ENCODE measurements around the gene SGCE.
A peak's percentile ranks its signal among the peaks of the same experiment; 100 is the strongest.

Gene SGCE

DNA sequence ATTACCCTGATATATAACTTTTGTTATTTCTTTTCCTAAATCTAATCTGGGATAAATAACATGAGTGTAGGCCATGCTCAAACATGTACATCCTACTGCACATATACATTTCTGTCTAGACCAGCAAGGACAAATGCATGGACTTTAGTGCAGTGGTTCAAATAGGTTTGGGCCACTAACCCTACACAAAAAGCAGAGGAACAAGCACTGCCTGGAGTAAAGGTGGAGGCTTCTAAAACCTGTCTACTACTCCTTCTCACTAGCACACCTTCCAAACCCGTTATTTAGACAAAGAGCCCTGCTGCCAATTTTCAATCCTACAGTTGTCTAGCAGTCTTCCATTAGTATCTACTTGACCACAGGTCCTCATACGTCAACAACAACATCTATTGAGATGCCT is 34.8 kb downstream of the SGCE start:
- DNase-seq: no peak

DNA sequence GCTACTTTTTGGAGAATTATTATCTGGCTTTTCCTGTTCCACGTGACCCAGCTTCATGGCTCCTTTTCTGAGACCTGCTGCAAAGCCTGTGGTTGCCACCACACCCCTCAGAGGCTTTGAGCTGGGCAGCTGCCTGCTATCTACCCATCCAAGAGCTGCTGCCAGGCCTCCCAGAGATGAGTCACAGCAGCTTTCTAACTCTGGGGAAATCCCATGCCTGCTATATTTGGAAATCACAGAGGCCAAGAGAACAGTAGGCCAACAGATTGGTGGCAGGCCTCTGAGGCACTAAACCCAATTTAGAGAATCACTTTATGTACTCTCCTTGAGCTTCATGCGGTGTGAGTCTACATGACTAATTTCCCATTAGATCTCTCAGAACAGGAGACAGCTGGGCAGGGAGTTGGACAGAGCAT is 35.2 kb downstream of the SGCE start:
- DNase-seq: peak; percentile 95

DNA sequence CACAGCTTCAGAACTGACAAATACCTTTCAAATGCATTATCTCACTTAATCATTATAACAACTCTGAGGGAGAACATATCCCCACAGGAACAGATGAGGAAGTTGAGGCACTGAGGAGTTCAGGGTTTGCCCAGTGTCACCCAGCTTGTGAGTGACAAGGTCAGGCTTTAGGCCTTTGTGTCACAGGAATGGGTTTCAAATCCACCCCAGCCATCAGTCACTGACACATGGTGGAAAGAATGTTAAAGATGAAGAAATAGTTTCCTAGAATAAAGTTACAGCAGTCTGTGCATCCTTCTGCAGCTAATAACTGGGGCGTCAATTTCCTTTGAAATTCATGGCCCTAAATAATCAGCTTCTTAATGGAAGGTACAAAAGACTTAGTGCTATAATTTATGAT is 37.8 kb downstream of the SGCE start:
- peak; percentile 11 for DNase-seq

DNA sequence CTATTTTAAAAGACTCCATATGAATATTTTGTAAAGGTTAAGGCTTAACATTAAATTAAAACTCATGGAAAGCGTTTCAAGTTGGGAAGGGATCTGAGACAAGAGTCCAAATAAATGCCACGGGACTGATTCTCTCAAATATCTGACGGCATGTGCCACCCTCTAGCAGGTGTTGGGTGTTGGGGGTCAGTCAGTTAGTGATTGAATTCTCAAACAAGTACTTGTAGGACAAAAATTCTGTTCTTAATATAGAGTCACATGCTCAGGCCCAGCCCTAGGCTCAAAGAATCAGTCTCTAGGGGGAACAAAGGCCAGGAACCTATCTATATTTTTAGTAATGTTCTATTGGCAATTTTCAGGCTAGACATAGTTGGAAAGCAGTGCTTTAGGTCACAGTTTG is 39.1 kb downstream of the SGCE start:
- DNase-seq: no peak

DNA sequence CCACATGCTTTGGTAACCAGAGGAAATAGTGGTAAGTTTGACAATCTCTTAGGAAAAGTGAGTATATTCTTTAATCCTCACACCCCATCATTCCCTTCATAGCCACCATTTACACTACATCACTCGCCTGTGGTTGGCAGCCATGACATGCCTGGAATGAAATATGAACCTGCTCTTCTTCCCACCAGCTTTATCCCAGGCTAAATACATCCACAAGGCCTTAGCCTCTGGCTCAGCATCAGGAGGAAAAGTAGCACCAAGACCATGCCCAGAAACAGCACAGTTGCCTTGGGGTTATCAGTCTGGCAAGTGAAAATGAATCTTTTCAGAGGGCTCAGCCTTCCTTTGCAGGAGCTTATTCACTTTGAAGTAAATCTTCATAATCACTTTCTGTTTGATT is 40.3 kb downstream of the SGCE start:
- no peak for DNase-seq

DNA sequence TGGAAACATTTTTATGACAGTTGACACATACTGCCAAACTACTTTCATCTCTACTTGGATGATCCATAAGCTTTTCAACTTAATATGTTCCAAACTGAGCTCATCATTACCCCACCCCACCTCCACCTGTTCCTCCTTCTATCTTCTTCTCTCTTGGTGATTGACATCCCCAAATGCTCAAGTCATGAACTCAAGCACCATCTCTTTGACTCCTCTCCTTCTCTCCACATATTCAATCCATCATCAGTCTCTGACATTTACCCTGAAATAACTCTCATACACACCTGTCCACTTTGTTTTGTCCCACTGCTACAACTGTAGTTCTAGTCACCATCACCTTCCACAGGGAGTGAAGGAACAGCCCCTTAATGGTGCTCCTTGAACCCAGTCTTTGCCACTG is 43.3 kb downstream of the SGCE start:
- DNase-seq: no peak

DNA sequence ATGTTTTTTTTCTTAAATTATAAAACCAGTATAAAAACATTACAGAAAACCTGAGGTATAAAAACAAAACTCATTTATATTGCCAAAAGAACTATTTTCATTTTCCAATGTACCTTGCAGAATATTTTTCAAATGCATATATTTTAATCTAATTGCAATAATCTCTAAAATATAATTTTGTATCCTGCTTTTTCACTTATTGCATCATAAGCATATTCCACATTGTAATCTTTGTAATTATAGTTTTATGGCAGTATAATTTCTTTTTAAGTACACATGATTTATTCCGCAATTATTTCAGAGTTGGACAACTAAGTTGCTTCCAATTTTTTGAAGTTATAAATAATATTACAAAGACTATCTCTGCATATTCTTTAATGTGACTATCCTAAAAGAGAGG is 43.7 kb downstream of the SGCE start:
- no peak for DNase-seq

DNA sequence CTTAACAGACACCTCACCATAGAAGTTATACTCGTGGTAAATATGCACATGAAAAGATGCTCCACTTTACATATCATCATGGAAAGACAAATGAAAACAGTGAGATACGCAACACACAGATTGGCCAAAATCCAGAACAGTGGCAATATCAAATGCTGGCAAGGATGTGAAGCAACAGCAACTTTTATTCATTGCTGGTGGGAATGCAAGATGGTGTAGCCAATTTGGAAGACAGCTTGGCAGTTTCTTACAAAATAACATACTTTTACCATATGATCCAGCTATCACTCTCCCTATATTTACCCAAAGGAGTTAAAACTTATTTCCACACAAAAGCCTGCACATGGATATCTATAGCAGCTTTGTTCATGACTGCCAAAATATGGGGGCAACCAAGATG is 46.4 kb downstream of the SGCE start:
- DNase-seq: no peak

DNA sequence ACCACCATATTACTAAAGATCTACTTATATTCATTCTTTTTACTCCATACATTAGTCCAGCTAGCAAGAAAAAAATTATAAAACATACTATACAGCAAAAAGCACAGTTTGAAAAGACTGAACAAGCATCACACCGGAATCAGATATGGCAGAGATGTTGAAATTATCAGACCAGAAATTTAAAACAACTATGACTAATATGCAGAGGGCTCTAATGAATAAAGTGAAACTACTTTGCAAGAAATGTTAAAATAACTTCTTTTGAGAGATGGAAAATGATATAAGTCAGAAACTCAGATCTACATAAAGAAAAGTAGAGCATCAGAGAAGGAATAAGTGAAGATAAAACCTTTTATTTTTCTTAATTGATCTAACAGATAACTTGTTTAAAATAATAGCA is 50.9 kb downstream of the SGCE start:
- DNase-seq: no peak

DNA sequence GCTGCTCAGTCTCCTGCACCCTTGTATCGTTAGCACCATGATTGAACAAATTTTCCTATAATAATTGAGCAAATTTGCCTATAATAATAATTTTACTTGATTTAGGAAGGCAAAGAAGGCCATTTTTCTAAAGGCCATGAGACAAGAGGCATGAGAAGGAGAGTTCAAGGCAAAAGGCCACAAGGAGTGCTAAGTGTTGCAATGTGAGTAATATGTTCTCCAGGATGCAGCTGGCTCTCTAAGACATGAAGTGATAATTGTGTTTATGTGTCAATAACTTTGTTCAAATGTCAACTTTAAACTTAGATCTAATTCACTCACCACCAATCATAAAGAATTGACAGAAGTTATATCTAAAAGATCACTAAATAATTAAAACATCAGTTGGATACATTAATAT is 53.8 kb downstream of the SGCE start:
- no peak for DNase-seq

DNA sequence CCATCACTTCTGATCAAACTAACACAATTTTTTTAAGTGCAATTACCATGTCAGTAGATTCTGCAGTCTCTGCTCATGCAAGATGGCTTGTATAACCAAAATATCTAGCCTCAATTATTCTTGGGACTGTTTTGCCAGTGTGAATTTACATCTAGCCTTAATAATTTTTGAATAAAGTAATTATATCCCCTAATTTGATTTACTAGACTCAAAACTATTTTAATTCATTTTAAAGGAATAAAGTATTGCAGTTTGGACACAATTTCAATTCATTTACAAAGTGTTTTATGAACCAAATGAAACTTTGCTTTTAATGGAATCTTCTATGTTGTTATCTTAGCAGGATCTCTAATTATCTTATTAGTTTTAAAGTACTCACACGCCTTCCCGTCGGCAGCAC is 55.7 kb downstream of the SGCE start:
- no peak for DNase-seq

DNA sequence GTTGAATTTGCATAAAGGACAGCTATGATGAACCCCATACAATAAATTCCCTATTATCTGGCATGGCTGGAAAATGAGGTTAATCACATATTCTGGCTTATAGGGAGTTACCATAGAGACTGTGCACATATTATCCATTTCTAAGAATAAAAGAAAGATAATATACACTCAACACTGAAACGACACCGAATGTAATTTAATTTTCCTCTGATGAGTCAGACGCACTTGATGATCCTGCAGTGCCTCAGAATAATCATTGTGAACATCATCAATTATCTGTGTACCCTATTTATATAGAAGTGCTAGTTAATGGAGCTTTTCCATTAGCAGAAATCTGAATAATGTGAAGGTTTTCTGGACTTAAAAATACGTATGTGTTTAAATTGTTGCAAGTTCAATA is 60.2 kb downstream of the SGCE start:
- no peak for DNase-seq

DNA sequence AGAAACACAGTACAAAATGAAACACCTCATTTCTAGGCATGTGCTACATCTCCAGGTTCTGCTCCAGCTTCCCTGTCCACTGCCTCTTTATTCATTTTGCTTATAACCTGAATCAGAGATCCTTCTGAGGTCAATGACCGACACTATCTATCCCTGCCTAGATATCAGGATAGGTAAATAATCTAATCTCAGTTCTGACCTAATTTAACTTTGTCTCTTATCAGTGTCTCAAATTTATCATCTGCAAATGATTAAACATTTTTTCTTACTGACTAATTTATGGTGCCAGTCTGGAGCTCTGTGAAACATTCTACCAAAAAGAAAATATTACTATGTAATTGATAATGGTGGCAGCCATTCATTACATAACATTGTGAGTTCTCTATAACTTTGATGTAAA is 61.1 kb downstream of the SGCE start:
- no peak for DNase-seq

DNA sequence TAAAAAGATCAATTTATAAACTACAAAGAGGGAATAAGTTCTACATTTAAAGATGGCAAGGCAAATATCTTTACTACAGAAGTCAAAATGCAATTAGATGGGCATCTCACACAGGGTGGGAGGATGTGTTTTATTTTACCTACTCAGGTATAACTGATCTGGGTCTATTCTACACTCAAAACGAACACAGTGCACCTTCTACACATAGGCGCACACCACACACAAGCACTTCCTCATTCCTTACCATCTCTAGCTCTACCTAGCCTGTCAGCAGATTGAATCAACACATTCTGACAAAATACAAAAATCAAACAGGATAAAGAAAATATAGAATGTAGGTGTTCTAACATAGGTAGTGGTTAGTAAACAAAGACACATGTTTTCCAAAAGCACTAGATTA is 64.8 kb downstream of the SGCE start:
- DNase-seq: no peak

DNA sequence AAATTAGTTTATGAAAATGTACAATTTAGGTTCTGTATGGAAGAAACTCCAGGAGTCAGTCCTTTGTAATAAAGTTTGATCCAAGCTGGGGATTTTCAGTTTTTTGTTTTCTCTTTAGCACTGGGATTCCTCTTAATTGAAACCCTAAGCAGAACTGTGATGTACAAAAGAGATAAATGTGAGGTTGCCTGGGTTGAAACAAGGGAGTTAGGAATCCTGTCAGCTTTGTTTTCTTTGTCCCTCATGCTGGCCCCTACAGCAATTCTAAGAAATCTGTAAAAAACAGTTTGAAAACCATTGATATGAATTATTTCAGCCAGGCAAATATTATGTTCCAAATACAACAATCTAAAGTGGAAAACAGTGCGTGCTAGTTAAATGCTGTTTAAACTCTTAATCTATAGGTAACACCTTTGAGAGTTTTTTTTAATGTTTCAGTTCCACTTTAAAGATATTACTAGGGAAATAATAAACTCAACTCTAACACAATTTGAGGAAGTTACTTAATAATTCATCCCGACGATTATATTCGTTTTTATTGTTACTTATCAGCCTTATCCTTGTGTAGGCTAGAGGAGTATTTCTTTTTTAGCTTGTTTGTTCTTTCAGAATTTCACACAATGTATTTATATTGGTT is 65.3 kb downstream of the SGCE start:
- no peak for DNase-seq

DNA sequence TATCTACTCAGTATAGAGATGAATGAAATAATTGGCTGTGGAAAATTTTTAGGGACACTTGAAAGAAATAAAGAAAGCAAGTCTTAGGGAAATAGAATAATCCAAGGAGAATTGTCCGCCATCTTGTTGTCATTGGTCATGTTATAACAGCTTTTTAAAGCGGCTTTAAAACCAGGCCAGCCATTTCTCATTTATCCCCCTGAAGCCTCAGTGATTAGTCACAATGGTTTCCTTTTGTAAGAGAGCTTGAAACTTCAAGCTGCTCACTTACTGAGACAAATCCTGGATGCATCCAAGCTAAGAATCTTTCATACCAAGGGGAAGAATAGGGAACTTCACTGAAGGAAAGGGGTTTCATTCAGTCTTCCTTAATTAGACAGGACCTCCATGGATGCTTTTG is 67.9 kb downstream of the SGCE start:
- DNase-seq: no peak

DNA sequence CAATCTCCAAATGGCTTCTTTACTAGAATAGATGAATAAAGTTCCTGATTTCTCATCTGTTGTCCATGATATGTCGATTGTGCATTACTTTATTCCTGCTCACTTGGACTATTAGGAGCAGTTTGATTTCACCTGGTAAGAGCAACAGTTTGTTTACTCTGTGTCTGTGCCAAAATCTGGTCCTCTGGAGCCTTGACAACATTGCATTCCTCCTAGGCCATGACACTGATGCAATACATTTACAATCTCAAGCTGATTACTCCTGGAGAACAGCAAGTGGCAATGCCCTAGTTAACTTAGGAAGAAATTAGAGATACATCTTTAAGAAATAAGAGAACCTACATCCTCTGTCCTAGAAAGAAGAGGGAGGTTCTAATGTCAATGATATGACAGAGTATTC is 71.8 kb downstream of the SGCE start:
- DNase-seq: no peak

DNA sequence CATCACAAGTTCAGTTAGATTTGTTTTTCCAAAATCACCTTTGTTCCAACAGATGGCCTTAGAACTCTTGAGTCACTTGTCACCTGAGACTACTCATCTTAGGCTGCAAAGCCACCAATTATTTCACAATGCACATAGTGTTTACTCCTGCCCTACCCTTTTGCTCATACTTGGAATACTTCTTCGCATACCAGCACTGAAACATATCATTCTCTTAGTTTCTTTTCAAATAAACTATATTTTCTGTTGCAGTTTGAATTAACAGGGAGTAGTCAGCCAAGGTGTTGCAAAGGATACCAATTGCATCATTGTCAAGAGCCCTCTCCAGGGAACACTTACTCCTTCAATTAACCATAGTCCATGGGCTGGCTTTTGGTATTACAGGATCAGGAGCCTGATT is 75.3 kb downstream of the SGCE start:
- peak; percentile 12 for DNase-seq

DNA sequence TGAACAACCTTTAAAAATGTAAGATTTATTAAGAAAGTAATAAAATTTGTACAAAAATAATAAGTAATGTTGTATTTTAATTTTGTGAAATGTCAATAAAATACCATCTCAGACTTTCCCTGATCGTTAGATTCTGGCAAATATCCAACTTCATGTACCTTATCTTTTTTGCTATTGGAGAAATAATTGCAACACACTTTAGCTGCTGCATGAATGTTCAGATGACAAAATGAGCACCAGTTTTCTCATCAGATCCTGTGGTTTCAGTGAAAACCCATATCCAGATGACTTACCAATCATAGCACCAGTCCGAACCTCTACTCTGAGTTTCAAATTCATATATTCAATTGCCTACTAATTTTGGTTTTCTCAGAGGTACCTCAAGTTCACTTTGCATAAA is 76.5 kb downstream of the SGCE start:
- no peak for DNase-seq

DNA sequence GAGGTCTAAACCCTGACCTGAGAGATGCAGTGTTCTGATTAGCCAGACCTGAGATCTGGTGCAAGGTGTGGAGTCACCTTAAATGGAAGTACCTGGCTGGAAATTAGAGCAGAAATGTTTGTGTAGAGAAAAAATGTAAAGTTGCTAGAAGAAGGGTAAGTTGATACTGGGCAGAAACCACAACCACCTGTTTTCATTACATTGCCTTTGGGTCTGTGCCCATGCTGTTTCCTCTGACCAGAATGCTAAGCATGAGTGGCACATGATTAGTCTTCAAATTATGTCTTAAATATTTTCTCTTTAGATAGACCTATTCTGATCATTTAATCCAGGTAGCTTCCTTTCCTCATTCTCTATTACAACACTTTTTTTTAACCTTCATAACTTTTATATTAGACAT is 77.3 kb downstream of the SGCE start:
- DNase-seq: no peak

DNA sequence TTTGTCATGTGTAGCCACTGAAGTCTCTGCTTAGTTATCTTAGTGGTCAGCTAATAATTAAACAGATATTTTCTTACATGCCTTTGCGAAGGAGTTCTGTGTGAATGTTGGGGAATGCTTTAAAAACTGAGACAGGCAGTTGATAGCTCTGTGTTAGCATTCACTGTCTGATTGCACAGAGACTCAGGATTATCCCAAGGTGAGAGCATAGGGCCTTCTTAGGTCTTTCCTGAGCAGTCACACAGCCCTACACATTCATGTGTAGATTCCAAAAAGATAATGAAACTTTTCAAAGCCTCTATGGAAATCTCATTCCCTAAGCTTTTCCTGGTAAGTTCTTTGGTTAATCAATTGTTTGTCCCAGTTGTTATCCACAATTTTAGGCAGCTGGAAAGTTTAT is 78.6 kb downstream of the SGCE start:
- DNase-seq: no peak

DNA sequence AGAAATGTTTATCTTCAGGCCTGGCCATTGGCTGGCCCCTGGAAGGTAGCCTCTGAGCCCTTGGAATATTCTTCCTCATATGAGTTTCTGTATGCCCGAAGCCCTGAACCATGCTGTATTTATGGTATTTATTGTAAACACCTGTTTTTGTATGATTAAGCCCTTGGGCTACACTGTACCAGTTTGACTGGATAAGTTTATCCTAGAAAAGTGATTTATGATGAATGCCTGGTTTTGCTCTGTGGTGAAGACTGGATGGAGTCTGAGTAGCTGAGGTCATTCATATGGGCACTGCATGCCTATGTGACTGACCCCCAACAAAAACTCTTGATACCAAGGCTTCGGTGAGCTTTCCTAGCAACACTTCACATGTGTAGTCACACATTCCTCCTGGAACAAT is 79.6 kb downstream of the SGCE start:
- DNase-seq: no peak

DNA sequence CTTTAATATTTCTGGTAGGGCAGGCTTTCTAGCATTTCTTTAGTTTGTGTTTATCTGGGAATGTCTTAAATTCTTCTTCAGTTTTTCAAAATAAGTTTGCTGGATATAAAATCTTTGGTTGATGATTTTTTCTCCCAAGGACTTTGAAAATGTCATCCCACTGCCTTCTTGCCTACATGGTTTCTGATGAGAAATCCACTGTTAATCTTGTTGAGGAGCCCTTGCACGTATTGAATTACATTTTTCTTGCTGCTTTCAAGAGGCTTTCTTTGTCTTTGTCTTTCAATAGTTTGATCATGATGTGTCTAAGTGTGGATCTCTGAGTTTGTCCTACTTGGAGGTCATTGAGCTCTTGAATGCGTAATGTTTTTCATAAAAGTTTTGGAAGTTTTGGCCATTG is 80.3 kb downstream of the SGCE start:
- DNase-seq: no peak

DNA sequence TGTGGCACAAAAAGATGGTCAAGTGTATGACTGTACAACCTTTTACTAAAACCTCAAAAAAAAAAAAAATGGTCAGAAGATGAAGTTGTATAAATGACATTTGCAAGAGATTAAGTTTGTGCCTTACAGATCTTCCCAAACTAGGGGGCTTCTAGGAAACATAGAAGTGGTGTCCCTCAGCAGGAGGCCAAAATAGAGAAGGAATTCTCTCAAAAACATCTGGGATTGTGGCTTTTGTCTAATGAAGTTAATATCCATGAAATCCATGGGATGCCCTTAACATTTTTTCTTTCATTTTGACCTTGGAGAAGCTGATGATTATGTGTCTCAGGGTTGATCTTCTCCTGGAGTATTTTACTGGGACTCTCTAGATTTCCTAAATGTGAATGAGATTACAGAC is 84.1 kb downstream of the SGCE start:
- no peak for DNase-seq

DNA sequence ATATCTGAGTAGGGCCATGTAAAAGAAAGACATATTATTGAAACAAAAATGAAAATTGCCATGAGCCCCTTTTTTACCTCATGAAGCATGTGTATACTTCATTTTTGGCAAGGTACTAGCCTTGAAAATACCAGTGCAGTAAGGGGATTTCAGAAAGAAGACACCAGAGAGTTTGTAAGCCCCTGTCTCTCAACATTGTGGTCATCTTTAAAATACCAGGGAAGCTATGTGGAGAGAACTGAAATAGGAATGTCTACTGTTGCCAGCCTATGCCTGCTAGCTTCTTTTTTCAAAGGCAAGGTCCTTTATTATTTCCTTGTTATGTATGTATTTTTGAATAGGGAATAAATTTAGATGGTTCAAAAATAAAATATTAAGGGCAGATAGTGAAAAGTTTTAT is 88.5 kb downstream of the SGCE start:
- no peak for DNase-seq

Measured in fibroblast of skin of back (primary cell).